CD14-positive monocyte (primary cell): ENCODE data around the gene NDST4. TPM values are rescaled to one million over a fixed set of nuclear protein-coding genes. Genes with fewer than 3 reads are reported as not detected.

ENCODE experiments used
- DNase-seq, 3 donors: peaks; one replicate each; pipeline ENCODE4 v3.0.0-alpha.2; 2011 to 2022
- H2AFZ ChIP-seq: 2 replicates; pipeline ENCODE4 v1.6.0; 2012; ENCODE audit warnings: mild to moderate bottlenecking, low read depth, low read length, inconsistent platforms; ENCODE audit not compliant: insufficient read depth, poor library complexity, severe bottlenecking
- H3K27ac ChIP-seq, 2 donors: 1 replicate in 1 of 2; 2 replicates in 1 of 2; pipeline ENCODE4 v1.5.1; 2012 to 2013; ENCODE audit warnings: low read length in 2 of 2, control low read depth in 1 of 2, inconsistent platforms in 1 of 2, low read depth in 1 of 2, mild to moderate bottlenecking in 1 of 2
- H3K27me3 ChIP-seq, 2 donors: one replicate each; pipeline versions ENCODE4 v1.6.0 to v1.6.1; 2011 to 2013; ENCODE audit warnings: low read length in 2 of 2; ENCODE audit not compliant: control insufficient read depth in 2 of 2, insufficient read depth in 2 of 2
- H3K36me3 ChIP-seq, 2 donors: replicated peaks in 1 of 2; 1 replicate in 1 of 2; 2 replicates in 1 of 2; pipeline versions ENCODE4 v1.5.1 to v1.6.1; 2012 to 2013; ENCODE audit warnings: low read length in 2 of 2, control low read depth in 1 of 2, inconsistent platforms in 1 of 2, mild to moderate bottlenecking in 1 of 2; ENCODE audit not compliant: insufficient read depth in 2 of 2, control insufficient read depth in 1 of 2
- H3K4me1 ChIP-seq, 2 donors: 1 replicate in 1 of 2; 2 replicates in 1 of 2; pipeline versions ENCODE4 v1.5.1 to v1.6.1; 2012 to 2013; ENCODE audit warnings: low read length in 2 of 2, control low read depth in 1 of 2, inconsistent platforms in 1 of 2, mild to moderate bottlenecking in 1 of 2, moderate library complexity in 1 of 2; ENCODE audit not compliant: insufficient read depth in 2 of 2, control insufficient read depth in 1 of 2
- H3K4me2 ChIP-seq: replicated peaks from 2 replicates; pipeline ENCODE3; 2012; ENCODE audit warnings: low read length, moderate library complexity, mild to moderate bottlenecking; ENCODE audit not compliant: poor library complexity, severe bottlenecking; ENCODE audit errors: extremely low read depth
- H3K4me3 ChIP-seq, 3 experiments: fragments of 200-600 bp in 1 of 3; sonication (generic) in 1 of 3; replicated peaks in 1 of 3; 1 replicate in 2 of 3; 2 replicates in 1 of 3; pipeline ENCODE4 v1.5.1; 2011 to 2013; ENCODE audit warnings: low read length in 3 of 3, mild to moderate bottlenecking in 3 of 3, control low read depth in 2 of 3, low read depth in 2 of 3, inconsistent platforms in 1 of 3, moderate library complexity in 1 of 3
- H3K79me2 ChIP-seq: 2 replicates; pipeline ENCODE4 v1.6.0; 2012; ENCODE audit warnings: mild to moderate bottlenecking, control low read depth, inconsistent platforms, low read length, moderate library complexity; ENCODE audit not compliant: insufficient read depth
- H3K9ac ChIP-seq: 2 replicates; pipeline ENCODE4 v1.6.0; 2017; ENCODE audit warnings: low read length, mild to moderate bottlenecking; ENCODE audit not compliant: insufficient read depth, poor library complexity, severe bottlenecking
- H3K9me3 ChIP-seq, 2 donors: replicated peaks in 1 of 2; 1 replicate in 1 of 2; 2 replicates in 1 of 2; pipeline versions ENCODE4 v1.5.1 to v1.6.1; 2012 to 2013; ENCODE audit warnings: low read length in 2 of 2, control low read depth in 1 of 2; ENCODE audit not compliant: control insufficient read depth in 1 of 2, insufficient read depth in 1 of 2
- H4K20me1 ChIP-seq: 2 replicates; pipeline ENCODE4 v1.6.0; 2012; ENCODE audit warnings: mild to moderate bottlenecking, low read length, control low read depth, moderate library complexity; ENCODE audit not compliant: insufficient read depth
- H3K27ac Mint-ChIP-seq, 7 donors: one replicate each; pipeline ENCODE4 v1.8.0; 2020; ENCODE audit warnings: mild to moderate bottlenecking in 7 of 7, mixed read lengths in 7 of 7, moderate library complexity in 6 of 7, inconsistent platforms in 2 of 7
- H3K27me3 Mint-ChIP-seq, 3 donors: one replicate each; pipeline ENCODE4 v1.8.0; 2021 to 2022; ENCODE audit warnings: low read depth in 3 of 3, mild to moderate bottlenecking in 3 of 3, mixed read lengths in 3 of 3, moderate library complexity in 3 of 3, inconsistent platforms in 1 of 3
- H3K36me3 Mint-ChIP-seq, 2 donors: one replicate each; pipeline ENCODE4 v1.8.0; 2020; ENCODE audit warnings: mixed read lengths in 2 of 2, inconsistent platforms in 1 of 2, mild to moderate bottlenecking in 1 of 2
- H3K4me1 Mint-ChIP-seq: one replicate; pipeline ENCODE4 v1.8.0; 2020; ENCODE audit warnings: mild to moderate bottlenecking, mixed read lengths
- H3K4me3 Mint-ChIP-seq, 2 donors: one replicate each; pipeline ENCODE4 v1.8.0; 2020; ENCODE audit warnings: mild to moderate bottlenecking in 2 of 2, mixed read lengths in 2 of 2, moderate library complexity in 1 of 2
- H3K9me3 Mint-ChIP-seq, 7 donors: one replicate each; pipeline ENCODE4 v1.8.0; 2020 to 2022; ENCODE audit warnings: mixed read lengths in 7 of 7, mild to moderate bottlenecking in 6 of 7, moderate library complexity in 6 of 7, inconsistent platforms in 2 of 7
- CTCF ChIP-seq: fragments of 200-600 bp; IDR thresholded peaks from one replicate; pipeline ENCODE4 v1.8.0; 2022; ENCODE audit warnings: antibody characterized with exemption, mild to moderate bottlenecking
- WGBS: methylation state at CpG from one replicate; pipeline ENCODE4 v1.1.5; 2013; ENCODE audit warnings: missing lambda C conversion rate; ENCODE audit not compliant: insufficient coverage; 5-methylcytosine and 5-hydroxymethylcytosine counted together
- intact Hi-C, 2 donors: fragments of 100-400 bp; cut with micrococcal nuclease; formaldehyde crosslinking; loops; one replicate each; pipeline versions ENCODE4 v1.15.0 to v1.15.1; 2023
- polyA minus RNA-seq: library from RNA; depleted of rRNA, polyadenylated mRNA; stranded (reverse); fragments of >200 nt; gene quantifications from 2 replicates; pipeline ENCODE4 v1.2.3, GENCODE V29; 2012
- polyA plus RNA-seq, 3 donors: library from polyadenylated mRNA; depleted of rRNA in 1 of 3; unstranded in 2 of 3; stranded (reverse) in 1 of 3; fragments of 300-500 nt in 2 of 3; fragments of >200 nt in 1 of 3; fragmentation: Illumina TruSeq in 2 of 3; gene quantifications; 1 replicate in 2 of 3; 2 replicates in 1 of 3; pipeline ENCODE4 v1.2.3, GENCODE V29; 2012 to 2021
- total RNA-seq, 12 experiments: library from RNA in 1 of 12; stranded (reverse) in 1 of 12; fragments of 120-200 nt in 1 of 12; gene quantifications; one replicate each; pipeline ENCODE4 v1.2.4 and lab custom pipeline; 2013 to 2026; ENCODE audit warnings: mixed read lengths in 6 of 12, inconsistent platforms in 1 of 12

The NDST4 gene
- total RNA-seq (2013): not detected
- polyA plus RNA-seq (not detected), polyA minus RNA-seq (not detected in 2 replicates), total RNA-seq (lab: John Stamatoyannopoulos, UW) (0 to 1.3 (median 0.07) reads per million in 11 experiments)

DNA sequence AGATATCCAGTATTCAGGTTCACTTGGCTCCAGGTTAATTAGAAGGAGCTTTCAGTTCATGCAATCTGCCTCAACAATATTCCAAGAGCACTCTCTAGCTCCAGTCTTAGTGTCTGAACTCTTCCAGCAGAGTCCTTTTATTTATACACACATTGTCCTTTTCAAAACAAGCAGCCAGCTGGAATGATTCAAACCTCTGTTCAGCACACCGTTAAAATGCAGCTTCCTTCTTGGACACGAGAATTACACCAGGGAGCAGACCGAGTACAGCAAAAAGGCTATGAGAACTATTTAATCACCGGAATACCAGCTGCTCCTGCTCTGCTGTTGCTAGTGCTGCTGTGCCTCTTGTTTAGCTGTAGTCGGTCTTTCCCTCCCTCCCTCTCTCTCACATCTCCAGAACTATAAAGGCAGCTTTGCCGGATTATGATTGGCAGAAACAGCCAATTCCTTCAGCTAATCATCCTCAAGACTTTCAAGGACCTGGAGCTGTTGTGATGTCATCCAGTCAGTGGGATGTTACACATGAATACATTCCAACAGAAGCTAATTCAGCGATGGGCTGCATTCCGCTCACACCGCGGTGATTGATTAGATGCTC, at the start of gene NDST4:
NDST4 (minus strand) TSS at position 115 of the 601 bp plus-strand sequence. CDS start 36,584 bp downstream, outside the sequence.
- Histone ChIP-seq H3K4me1 (no peaks in the 10 kb centered on the region), H2AFZ (no peak within 1 kb of the TSS), H3K79me2 (no peaks in the 10 kb centered on the region), H3K9me3 (no peaks in the 10 kb centered on the region), H4K20me1 (no peaks in the 10 kb centered on the region), H3K27me3 (no peaks in the 10 kb centered on the region), H3K27ac (no peak within 1 kb of the TSS), H3K36me3 (no peaks in the 10 kb centered on the region), H3K4me3 (no peak within 1 kb of the TSS), H3K9ac (no peak within 1 kb of the TSS), H3K4me2 (no peak within 1 kb of the TSS)
- no peak within 1 kb of the TSS for H3K27ac Mint-ChIP-seq
- H3K4me1 Mint-ChIP-seq: no peaks in the 10 kb centered on the region
- H3K27me3 Mint-ChIP-seq: peaks cover 0 to 3% (median 2%) of the 10 kb centered on the region in 3 donors
- TF ChIP-seq CTCF: no peak
- peaks cover 0 to 1% (median 0%) of the 10 kb centered on the region in 7 donors for H3K9me3 Mint-ChIP-seq
- no peak for DNase-seq
- H3K4me3 Mint-ChIP-seq: no peak within 1 kb of the TSS
- H3K36me3 Mint-ChIP-seq: no peaks in the 10 kb centered on the region
- 50% methylated on average over 5 of the region's 10 CpGs for WGBS
- intact Hi-C loops: no loop called here

DNA sequence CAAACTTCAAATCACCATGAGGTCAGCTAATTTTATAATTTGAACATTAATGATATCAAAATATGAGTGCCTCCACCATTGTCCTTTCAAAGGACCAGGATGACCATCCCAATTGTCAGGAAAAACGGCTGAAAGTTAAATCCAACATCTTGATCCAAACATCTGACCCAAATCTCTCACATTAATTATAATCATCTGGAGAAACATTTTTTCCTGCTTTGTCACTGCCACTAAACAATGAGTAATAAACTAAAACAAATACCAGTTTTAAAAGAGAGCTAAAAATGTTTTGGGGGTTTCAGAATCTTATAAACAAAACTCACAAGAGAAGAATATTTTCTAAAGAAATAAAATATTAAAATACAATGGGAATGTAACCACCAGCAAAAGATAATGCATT, 45.7 kb upstream of the NDST4 start:
- TF ChIP-seq CTCF: no peak
- H3K27me3 ChIP-seq: no peaks in the 10 kb centered on the region
- no peaks in the 10 kb centered on the region for H3K36me3 Mint-ChIP-seq
- H4K20me1 ChIP-seq: no peaks in the 10 kb centered on the region
- H3K4me3 ChIP-seq: no peak overlapping the region
- no peaks in the 10 kb centered on the region for H3K27me3 Mint-ChIP-seq
- H3K4me1 Mint-ChIP-seq: no peaks in the 10 kb centered on the region
- H3K27ac Mint-ChIP-seq: no peak overlapping the region
- H3K4me2 ChIP-seq: no peak overlapping the region
- no peak overlapping the region for H3K9ac ChIP-seq
- H3K9me3 ChIP-seq: no peaks in the 10 kb centered on the region
- WGBS: 60% methylated on average over 1 of the region's 1 CpG
- intact Hi-C loops: no loop called here
- no peak for DNase-seq
- no peak overlapping the region for H3K27ac ChIP-seq
- H3K4me1 ChIP-seq: no peaks in the 10 kb centered on the region
- no peak overlapping the region for H2AFZ ChIP-seq
- no peaks in the 10 kb centered on the region for H3K36me3 ChIP-seq
- no peak overlapping the region for H3K4me3 Mint-ChIP-seq
- no peaks in the 10 kb centered on the region for H3K79me2 ChIP-seq
- H3K9me3 Mint-ChIP-seq: peaks cover 0 to 2% (median 0%) of the 10 kb centered on the region in 7 donors
